Measurements from ENCODE around the gene NID1.
A peak's percentile ranks its signal among the peaks of the same experiment; 100 is the strongest.

- TF ChIP-seq CTCF (IDR thresholded peaks at IDR 0.05) (peak; percentile 75 to 90 (median 81)), POLR2A (IDR thresholded peaks at IDR 0.05) (no peak)
These were observed 38.8 kb upstream of the NID1 start for GRCh38 chr1:236103646-236104218.

Data from heart left ventricle (tissue), 13 donors.